Measurements from ENCODE around the gene ACVR1.

ACVR1 gene

GRCh38 chr2:157746234-157746950 is 129.7 kb downstream of the ACVR1 start:
- TF ChIP-seq CTCF (conservative IDR thresholded peaks at IDR 0.05; ENCODE audit: control insufficient read depth, insufficient read depth, low read depth, low read length): no peak
- peak; percentile 69 for DNase-seq (ENCODE audit: low read depth)
- no peak overlapping the region for H3K4me3 ChIP-seq (ENCODE audit: control insufficient read depth, low read depth, low read length)

- no peak for TF ChIP-seq CTCF (conservative IDR thresholded peaks at IDR 0.05; ENCODE audit: control insufficient read depth, insufficient read depth, low read depth, low read length)
- no peak for DNase-seq (ENCODE audit: low read depth)
- H3K4me3 ChIP-seq (ENCODE audit: control insufficient read depth, low read depth, low read length): no peak overlapping the region
Measured at GRCh38 chr2:157744571-157745076, 131.5 kb downstream of the ACVR1 start.

- no peak overlapping the region for H3K4me3 ChIP-seq (ENCODE audit: control insufficient read depth, low read depth, low read length)
- DNase-seq (ENCODE audit: low read depth): no peak
- no peak for TF ChIP-seq CTCF (conservative IDR thresholded peaks at IDR 0.05; ENCODE audit: control insufficient read depth, insufficient read depth, low read depth, low read length)
Measured at GRCh38 chr2:157743051-157743450, 133.1 kb downstream of the ACVR1 start.

GRCh38 chr2:157741819-157742484 is 134.2 kb downstream of the ACVR1 start:
- DNase-seq (ENCODE audit: low read depth): no peak
- H3K4me3 ChIP-seq (ENCODE audit: control insufficient read depth, low read depth, low read length): no peak overlapping the region
- TF ChIP-seq CTCF (conservative IDR thresholded peaks at IDR 0.05; ENCODE audit: control insufficient read depth, insufficient read depth, low read depth, low read length): no peak

- no peak for TF ChIP-seq CTCF (conservative IDR thresholded peaks at IDR 0.05; ENCODE audit: control insufficient read depth, insufficient read depth, low read depth, low read length)
- DNase-seq (ENCODE audit: low read depth): no peak
- no peak overlapping the region for H3K4me3 ChIP-seq (ENCODE audit: control insufficient read depth, low read depth, low read length)
Measured at GRCh38 chr2:157737656-157738055, 138.5 kb downstream of the ACVR1 start.

- no peak for DNase-seq (ENCODE audit: low read depth)
- H3K4me3 ChIP-seq (ENCODE audit: control insufficient read depth, low read depth, low read length): no peak overlapping the region
- no peak for TF ChIP-seq CTCF (conservative IDR thresholded peaks at IDR 0.05; ENCODE audit: control insufficient read depth, insufficient read depth, low read depth, low read length)
Measured at GRCh38 chr2:157735532-157735931, 140.6 kb downstream of the ACVR1 start.

Data from fibroblast of mammary gland (primary cell).